Erythroblast (primary cell): Measurements from ENCODE around the gene ZKSCAN7.

Experiments used
- GATA1 ChIP-seq: IDR thresholded peaks from 2 replicates; pipeline ENCODE4 v1.6.1; 2011; ENCODE audit warnings: low read depth, mild to moderate bottlenecking, control low read depth, low read length, moderate library complexity
- POLR2A ChIP-seq: IDR thresholded peaks from 2 replicates; pipeline ENCODE4 v1.6.1; 2011; ENCODE audit warnings: mild to moderate bottlenecking, low read length

- TF ChIP-seq POLR2A: no peak
- TF ChIP-seq GATA1: no peak
Measured at GRCh38 chr3:44601749-44602148, 46.8 kb downstream of the ZKSCAN7 start.
